WTC11 (cell line): ENCODE measurements around the gene ROBO4. TPM values are rescaled to one million over a fixed set of nuclear protein-coding genes. Genes with fewer than 3 reads are reported as not detected.

Experiments
- ATAC-seq: fragments of 200-7000 bp; cut with Tn5 transposase; 2 replicates; pipeline ENCODE4 v1.10.0; 2021; ENCODE audit warnings: mild to moderate bottlenecking, moderate library complexity
- CTCF ChIA-PET: fragments of 300-600 bp; sonication (Branson Sonifier 250); formaldehyde crosslinking; loops from one replicate; lab custom pipeline; 2021; ENCODE audit warnings: antibody characterized with exemption; lab: Charles Lee
- POLR2A ChIA-PET: fragments of 350-600 bp; sonication (Branson Sonifier 250); formaldehyde crosslinking; loops from one replicate; lab custom pipeline; 2021; ENCODE audit warnings: antibody characterized with exemption; lab: Charles Lee
- DNase-seq: peaks from one replicate; pipeline ENCODE4 v3.0.0; 2021; ENCODE audit warnings: low spot score
- H3K27ac Mint-ChIP-seq: 2 replicates; pipeline ENCODE4 v1.8.0; 2021; ENCODE audit warnings: mixed read lengths
- H3K27me3 Mint-ChIP-seq: 2 replicates; pipeline ENCODE4 v1.8.0; 2021; ENCODE audit warnings: low read depth, mild to moderate bottlenecking, moderate library complexity, mixed read lengths
- H3K36me3 Mint-ChIP-seq: 2 replicates; pipeline ENCODE4 v1.8.0; 2021; ENCODE audit warnings: mixed read lengths
- H3K4me1 Mint-ChIP-seq: 2 replicates; pipeline ENCODE4 v1.8.0; 2022; ENCODE audit warnings: mixed read lengths
- H3K4me3 Mint-ChIP-seq: 2 replicates; pipeline ENCODE4 v1.8.0; 2021; ENCODE audit warnings: mild to moderate bottlenecking, moderate library complexity, mixed read lengths
- H3K9me3 Mint-ChIP-seq: 2 replicates; pipeline ENCODE4 v1.8.0; 2021; ENCODE audit warnings: mixed read lengths
- ARID4B ChIP-seq: sonication (generic); formaldehyde crosslinking; IDR thresholded peaks from 2 replicates; pipeline ENCODE4 v1.8.0; 2023; ENCODE audit warnings: missing genetic modification reagents, mild to moderate bottlenecking, borderline replicate concordance
- ATF6 ChIP-seq: sonication (generic); formaldehyde crosslinking; IDR thresholded peaks from 2 replicates; pipeline ENCODE4 v1.8.1; 2023; ENCODE audit warnings: mild to moderate bottlenecking, missing genetic modification reagents
- CBFB ChIP-seq: sonication (generic); formaldehyde crosslinking; IDR thresholded peaks from 2 replicates; pipeline ENCODE4 v1.8.1; 2022; ENCODE audit warnings: mild to moderate bottlenecking, low read depth, missing genetic modification reagents
- ELF4 ChIP-seq: sonication (generic); formaldehyde crosslinking; IDR thresholded peaks from 2 replicates; pipeline ENCODE4 v1.8.1; 2022; ENCODE audit warnings: low read depth, mild to moderate bottlenecking, moderate library complexity, missing genetic modification reagents
- EMX1 ChIP-seq: fragments of 250-450 bp; sonication (Bioruptor Pico); IDR thresholded peaks from 2 replicates; pipeline ENCODE4 v1.8.0; 2021; ENCODE audit warnings: mild to moderate bottlenecking
- FOXP1 ChIP-seq: sonication (generic); formaldehyde crosslinking; IDR thresholded peaks from 2 replicates; pipeline ENCODE4 v1.8.0; 2022; ENCODE audit warnings: missing genetic modification reagents, mild to moderate bottlenecking, moderate library complexity, borderline replicate concordance
- NFE2L1 ChIP-seq: sonication (generic); formaldehyde crosslinking; IDR thresholded peaks from 2 replicates; pipeline ENCODE4 v1.8.1; 2023; ENCODE audit warnings: missing genetic modification reagents
- NR1H2 ChIP-seq: sonication (generic); formaldehyde crosslinking; IDR thresholded peaks from 2 replicates; pipeline ENCODE4 v1.9.0; 2021; ENCODE audit warnings: mild to moderate bottlenecking, moderate library complexity, missing genetic modification reagents
- PREB ChIP-seq: sonication (generic); formaldehyde crosslinking; IDR thresholded peaks from 2 replicates; pipeline ENCODE4 v1.8.1; 2022; ENCODE audit warnings: mild to moderate bottlenecking, missing genetic modification reagents, moderate library complexity, borderline replicate concordance
- USF1 ChIP-seq: sonication (generic); formaldehyde crosslinking; IDR thresholded peaks from 2 replicates; pipeline ENCODE4 v1.8.0; 2022; ENCODE audit warnings: mild to moderate bottlenecking, missing genetic modification reagents
- ZNF416 ChIP-seq: fragments of 250-450 bp; sonication (Bioruptor Pico); IDR thresholded peaks from 2 replicates; pipeline ENCODE4 v1.9.0; 2021; ENCODE audit warnings: mild to moderate bottlenecking, inconsistent platforms
- ZNF425 ChIP-seq: fragments of 250-450 bp; sonication (Bioruptor Pico); conservative IDR thresholded peaks from 2 replicates; pipeline ENCODE4 v1.9.0; 2021; ENCODE audit warnings: mild to moderate bottlenecking
- total RNA-seq: library from RNA; stranded (reverse); gene quantifications from 3 replicates; pipeline ENCODE4 v1.2.3, GENCODE V29; 2021

Gene ROBO4
- total RNA-seq, 1 experiment from 2014 or later: 0.13 TPM

GRCh38 chr11:124891373-124891861, 6.2 kb downstream of the ROBO4 start:
- ChIA-PET CTCF (interaction anchor here (0.8 to 2.0 kb wide), 7 partner anchors 9 to 222 kb away, joined by 3 to 13 read pairs (median 4); partner anchors contain the start of gene CCDC15), POLR2A (no interaction called here)
- Mint-ChIP-seq H3K27ac (no peak overlapping the region), H3K4me3 (no peak overlapping the region), H3K4me1 (no peaks in the 10 kb centered on the region), H3K27me3 (peaks cover 29% of the 10 kb centered on the region), H3K9me3 (no peaks in the 10 kb centered on the region), H3K36me3 (no peaks in the 10 kb centered on the region)
- TF ChIP-seq NR1H2 (no peak), PREB (no peak), ZNF425 (CRISPR knock-in tag) (no peak), EMX1 (CRISPR knock-in tag) (no peak), ELF4 (CRISPR knock-in tag) (no peak)
- ATAC-seq (peak; percentile 84), DNase-seq (peak; percentile 34)

- no peaks in the 10 kb centered on the region for H3K36me3 Mint-ChIP-seq
- ChIA-PET POLR2A (no interaction called here), CTCF (interaction anchor here (0.5 to 2.0 kb wide), 7 partner anchors 9 to 200 kb away, joined by 3 to 13 read pairs (median 4); partner anchors contain the start of gene CCDC15)
These were observed 6.8 kb downstream of the ROBO4 start for GRCh38 chr11:124890683-124891372.

GRCh38 chr11:124890151-124890550, 7.5 kb downstream of the ROBO4 start:
- TF ChIP-seq ARID4B: no peak
- POLR2A ChIA-PET: no interaction called here
- no peak for ATAC-seq
- peaks cover 34% of the 10 kb centered on the region for H3K27me3 Mint-ChIP-seq
- CTCF ChIA-PET: interaction anchor here (1.5 to 2.0 kb wide), 2 partner anchors 10 to 64 kb away, joined by 3 to 6 read pairs; partner anchors contain the start of gene CCDC15
- H3K4me1 Mint-ChIP-seq: no peaks in the 10 kb centered on the region
- H3K9me3 Mint-ChIP-seq: no peaks in the 10 kb centered on the region
- DNase-seq: no peak
- H3K36me3 Mint-ChIP-seq: no peaks in the 10 kb centered on the region
- no peak overlapping the region for H3K4me3 Mint-ChIP-seq
- no peak overlapping the region for H3K27ac Mint-ChIP-seq

More at GRCh38 chr11:124890683-124891372, 6.8 kb downstream of the ROBO4 start:
- DNase-seq: no peak
- no peak for ATAC-seq
- Mint-ChIP-seq H3K27me3 (peaks cover 29% of the 10 kb centered on the region), H3K9me3 (no peaks in the 10 kb centered on the region), H3K27ac (no peak overlapping the region), H3K4me1 (no peaks in the 10 kb centered on the region), H3K4me3 (no peak overlapping the region)
- TF ChIP-seq ZNF416 (CRISPR knock-in tag) (no peak), ATF6 (CRISPR knock-in tag) (no peak), USF1 (no peak), FOXP1 (CRISPR knock-in tag) (no peak), NFE2L1 (CRISPR knock-in tag) (no peak), CBFB (CRISPR knock-in tag) (no peak)
